Stomach (tissue), 4 donors: ENCODE results near the gene COL4A1.

Source experiments
- CTCF ChIP-seq, 7 experiments: fragments of 450-650 bp in 4 of 7; fragments of 200-600 bp in 3 of 7; sonication (generic) in 3 of 7; IDR thresholded peaks; one replicate each; pipeline ENCODE4 v1.5.1; 2016 to 2019; ENCODE audit warnings: antibody characterized with exemption in 7 of 7, control low read depth in 2 of 7, mild to moderate bottlenecking in 1 of 7
- EP300 ChIP-seq: sonication (generic); formaldehyde crosslinking; IDR thresholded peaks from one replicate; pipeline ENCODE4 v1.6.1; 2017; ENCODE audit warnings: antibody characterized with exemption
- POLR2A ChIP-seq, 4 donors: fragments of 450-650 bp; IDR thresholded peaks; one replicate each; pipeline ENCODE4 v1.6.1; 2016; ENCODE audit warnings: antibody characterized with exemption in 4 of 4, control low read depth in 2 of 4, mild to moderate bottlenecking in 1 of 4, moderate library complexity in 1 of 4
- POLR2AphosphoS5 ChIP-seq, 3 donors: sonication (generic); formaldehyde crosslinking; IDR thresholded peaks; one replicate each; pipeline ENCODE4 v1.6.1; 2016; ENCODE audit warnings: antibody characterized with exemption in 3 of 3

GRCh38 chr13:110149036-110149435, 157.9 kb downstream of the COL4A1 start:
- TF ChIP-seq CTCF (IDR thresholded peaks at IDR 0.05) (no peak), POLR2A (IDR thresholded peaks at IDR 0.05) (no peak), EP300 (no peak), POLR2AphosphoS5 (IDR thresholded peaks at IDR 0.05) (no peak)
